Fibroblast of lung (primary cell): Measurements from ENCODE around the gene EBPL. TPM values are rescaled to one million over a fixed set of nuclear protein-coding genes. Genes with fewer than 3 reads are reported as not detected.
A peak's percentile ranks its signal among the peaks of the same experiment; 100 is the strongest.

Experiments used
- DNase-seq, 2 donors: peaks; one replicate each; pipeline versions ENCODE4 v3.0.0 to v3.0.0-alpha.2; 2010; ENCODE audit warnings: low read depth in 2 of 2
- H2AFZ ChIP-seq: 2 replicates; pipeline ENCODE4 v1.5.1; 2012; ENCODE audit warnings: low read length, control low read depth, inconsistent platforms
- H3K27ac ChIP-seq: 2 replicates; pipeline ENCODE4 v1.5.1; 2011; ENCODE audit warnings: low read length, control low read depth; ENCODE audit not compliant: insufficient read depth
- H3K27me3 ChIP-seq: 2 replicates; pipeline ENCODE4 v1.5.1; 2011; ENCODE audit warnings: mild to moderate bottlenecking, low read length; ENCODE audit not compliant: control insufficient read depth, insufficient read depth
- H3K36me3 ChIP-seq: 2 replicates; pipeline ENCODE4 v1.5.1; 2011; ENCODE audit warnings: low read length; ENCODE audit not compliant: control insufficient read depth, insufficient read depth
- H3K4me1 ChIP-seq: 2 replicates; pipeline ENCODE4 v1.5.1; 2011; ENCODE audit warnings: low read length; ENCODE audit not compliant: control insufficient read depth, insufficient read depth; ENCODE audit errors: extremely low read depth
- H3K4me2 ChIP-seq: 2 replicates; pipeline ENCODE4 v1.5.1; 2011; ENCODE audit warnings: low read length, control low read depth; ENCODE audit not compliant: insufficient read depth; ENCODE audit errors: extremely low read depth
- H3K4me3 ChIP-seq, 4 experiments: fragments of 200-600 bp in 1 of 4; sonication (generic) in 1 of 4; replicated peaks in 1 of 4; 2 replicates each; pipeline ENCODE4 v1.5.1; 2011 to 2016; ENCODE audit warnings: low read length in 4 of 4, low read depth in 3 of 4, mild to moderate bottlenecking in 3 of 4, control low read depth in 2 of 4, inconsistent platforms in 1 of 4, mixed read lengths in 1 of 4; ENCODE audit not compliant: insufficient read depth in 1 of 4; ENCODE audit errors: control extremely low read depth in 1 of 4
- H3K79me2 ChIP-seq: 2 replicates; pipeline ENCODE4 v1.5.1; 2012; ENCODE audit warnings: mild to moderate bottlenecking, low read length, inconsistent platforms; ENCODE audit not compliant: control insufficient read depth, insufficient read depth
- H3K9ac ChIP-seq: 2 replicates; pipeline ENCODE4 v1.5.1; 2011; ENCODE audit warnings: mild to moderate bottlenecking, low read length, control low read depth; ENCODE audit not compliant: insufficient read depth
- H3K9me3 ChIP-seq: 2 replicates; pipeline ENCODE4 v1.5.1; 2012; ENCODE audit warnings: low read depth, low read length; ENCODE audit not compliant: control insufficient read depth, insufficient read depth
- H4K20me1 ChIP-seq: 2 replicates; pipeline ENCODE4 v1.5.1; 2011; ENCODE audit warnings: low read length; ENCODE audit not compliant: control insufficient read depth, insufficient read depth; ENCODE audit errors: extremely low read depth
- CTCF ChIP-seq, 2 donors: IDR thresholded peaks in 1 of 2; conservative IDR thresholded peaks in 1 of 2; 1 replicate in 1 of 2; 2 replicates in 1 of 2; pipeline ENCODE4 v1.5.1; 2011 to 2012; ENCODE audit warnings: low read length in 2 of 2, control low read depth in 1 of 2, inconsistent platforms in 1 of 2, low read depth in 1 of 2, mild to moderate bottlenecking in 1 of 2
- EZH2 ChIP-seq: IDR thresholded peaks from 2 replicates; pipeline ENCODE4 v1.5.1; 2012; ENCODE audit warnings: low read length, control low read depth, mild to moderate bottlenecking; ENCODE audit errors: missing control alignments
- polyA plus RNA-seq, 2 donors: library from polyadenylated mRNA; depleted of rRNA in 1 of 2; stranded (reverse) in 1 of 2; unstranded in 1 of 2; fragments of >200 nt; gene quantifications; 2 replicates each; pipeline ENCODE4 v1.2.1, GENCODE V29; 2011 to 2012; ENCODE audit warnings: missing spikeins in 1 of 2
- total RNA-seq: library from RNA; depleted of rRNA; stranded (reverse); fragments of >200 nt; gene quantifications from 2 replicates; pipeline ENCODE4 v1.2.1, GENCODE V29; 2014

The EBPL gene
- total and polyA plus RNA-seq, 2 donors (not counting 1 experiment from before 2014, with no cell fraction given): 69.4 to 90.3 TPM

GRCh38 chr13:49653478-49653877, 37.8 kb downstream of the EBPL start:
- DNase-seq: no peak
- no peaks in the 10 kb centered on the region for H3K27me3 ChIP-seq
- peaks cover 8% of the 10 kb centered on the region for H3K4me1 ChIP-seq
- H3K4me3 ChIP-seq: no peak overlapping the region
- no peaks in the 10 kb centered on the region for H3K36me3 ChIP-seq
- TF ChIP-seq CTCF (conservative IDR thresholded peaks at IDR 0.05 in 1 of 2, IDR thresholded peaks at IDR 0.05 in 1 of 2; ENCODE audit: low read depth in 1 of 2, low read length in 2 of 2): no peak
- TF ChIP-seq EZH2: no peak
- no peaks in the 10 kb centered on the region for H4K20me1 ChIP-seq
- no peak overlapping the region for H2AFZ ChIP-seq
- no peak overlapping the region for H3K9ac ChIP-seq
- H3K27ac ChIP-seq: no peak overlapping the region
- H3K79me2 ChIP-seq: no peaks in the 10 kb centered on the region
- H3K4me2 ChIP-seq: no peak overlapping the region
- no peaks in the 10 kb centered on the region for H3K9me3 ChIP-seq

- Histone ChIP-seq H3K4me2 (no peak overlapping the region), H2AFZ (no peak overlapping the region)
- peak in 1 of 2 donors; percentile 39 for DNase-seq
These were observed 38.7 kb downstream of the EBPL start for GRCh38 chr13:49652355-49653305.

More at GRCh38 chr13:49652355-49653305, 38.7 kb downstream of the EBPL start:
- Histone ChIP-seq H3K36me3 (no peaks in the 10 kb centered on the region), H3K27ac (no peak overlapping the region), H3K4me3 (no peak overlapping the region), H3K9ac (no peak overlapping the region), H3K4me1 (peaks cover 8% of the 10 kb centered on the region), H4K20me1 (no peaks in the 10 kb centered on the region), H3K79me2 (no peaks in the 10 kb centered on the region), H3K9me3 (no peaks in the 10 kb centered on the region), H3K27me3 (no peaks in the 10 kb centered on the region)
- TF ChIP-seq CTCF (conservative IDR thresholded peaks at IDR 0.05 in 1 of 2, IDR thresholded peaks at IDR 0.05 in 1 of 2; ENCODE audit: low read depth in 1 of 2, low read length in 2 of 2) (peak; percentile 38 to 43), EZH2 (no peak)
